GM23338 (cell line): ENCODE results near the gene BDKRB1. TPM values are rescaled to one million over a fixed set of nuclear protein-coding genes. Genes with fewer than 3 reads are reported as not detected.

Experiments used
- ATAC-seq: fragments of 200-7000 bp; cut with Tn5 transposase; 3 replicates; pipeline ENCODE4 v1.9.1; 2020
- DNase-seq: peaks from one replicate; pipeline ENCODE4 v3.0.0-alpha.2; 2015; ENCODE audit warnings: low spot score
- H2AFZ ChIP-seq: fragments of 200-600 bp; sonication (generic); 2 replicates; pipeline ENCODE4 v1.8.0; 2016; ENCODE audit warnings: antibody characterized with exemption, mild to moderate bottlenecking, moderate library complexity
- H3F3A ChIP-seq: fragments of 200-600 bp; sonication (generic); replicated peaks from 2 replicates; pipeline ENCODE4 v1.8.0; 2017; ENCODE audit warnings: antibody characterized with exemption, mixed run types, low read depth
- H3K27ac ChIP-seq: fragments of 200-600 bp; sonication (generic); 2 replicates; pipeline ENCODE4 v1.6.1; 2016; ENCODE audit warnings: low read depth
- H3K27me3 ChIP-seq: fragments of 200-600 bp; sonication (generic); 2 replicates; pipeline ENCODE4 v1.8.0; 2016; ENCODE audit warnings: mild to moderate bottlenecking, mixed run types, moderate library complexity; ENCODE audit not compliant: insufficient read depth
- H3K36me3 ChIP-seq: fragments of 200-600 bp; sonication (generic); 2 replicates; pipeline ENCODE4 v1.8.0; 2016; ENCODE audit warnings: mild to moderate bottlenecking; ENCODE audit not compliant: insufficient read depth
- H3K4me1 ChIP-seq: fragments of 200-600 bp; sonication (generic); 2 replicates; pipeline ENCODE4 v1.8.0; 2016; ENCODE audit warnings: mild to moderate bottlenecking, moderate library complexity; ENCODE audit not compliant: insufficient read depth
- H3K4me2 ChIP-seq: fragments of 200-600 bp; sonication (generic); 2 replicates; pipeline ENCODE4 v1.7.1; 2017; ENCODE audit warnings: mixed run types
- H3K4me3 ChIP-seq: fragments of 200-600 bp; sonication (generic); 2 replicates; pipeline ENCODE4 v1.6.1; 2016; ENCODE audit warnings: mixed run types
- H3K79me2 ChIP-seq: fragments of 200-600 bp; sonication (generic); replicated peaks from 2 replicates; pipeline ENCODE4 v1.8.0; 2017; ENCODE audit warnings: mild to moderate bottlenecking; ENCODE audit not compliant: insufficient read depth
- H3K9me2 ChIP-seq: fragments of 200-600 bp; sonication (generic); 2 replicates; pipeline ENCODE4 v1.8.0; 2017; ENCODE audit not compliant: insufficient read depth
- H4K20me1 ChIP-seq: fragments of 200-600 bp; sonication (generic); replicated peaks from 2 replicates; pipeline ENCODE4 v1.8.0; 2017; ENCODE audit warnings: mild to moderate bottlenecking; ENCODE audit not compliant: insufficient read depth
- H3K27ac Mint-ChIP-seq: 2 replicates; pipeline ENCODE4 v1.8.0; 2020; ENCODE audit warnings: inconsistent platforms, mild to moderate bottlenecking, moderate library complexity, mixed read lengths
- H3K27me3 Mint-ChIP-seq: 3 replicates; pipeline ENCODE4 v1.8.0; 2022; ENCODE audit warnings: low read depth, mild to moderate bottlenecking, moderate library complexity, mixed read lengths, inconsistent platforms; ENCODE audit not compliant: insufficient read depth, poor library complexity
- H3K36me3 Mint-ChIP-seq: 3 replicates; pipeline ENCODE4 v1.8.0; 2021; ENCODE audit warnings: low read depth, mild to moderate bottlenecking, inconsistent platforms, moderate library complexity, mixed read lengths
- H3K4me1 Mint-ChIP-seq: 3 replicates; pipeline ENCODE4 v1.8.0; 2020; ENCODE audit warnings: mild to moderate bottlenecking, inconsistent platforms, mixed read lengths
- H3K4me3 Mint-ChIP-seq: 3 replicates; pipeline ENCODE4 v1.8.0; 2021; ENCODE audit warnings: moderate library complexity, mild to moderate bottlenecking, inconsistent platforms, mixed read lengths
- H3K9me3 Mint-ChIP-seq: 3 replicates; pipeline ENCODE4 v1.8.0; 2020; ENCODE audit warnings: moderate library complexity, mild to moderate bottlenecking, inconsistent platforms, mixed read lengths
- CREB1 ChIP-seq: fragments of 250-450 bp; sonication (Bioruptor Pico); IDR thresholded peaks from 2 replicates; pipeline ENCODE4 v1.5.0; 2020; ENCODE audit warnings: low read depth, mild to moderate bottlenecking, moderate library complexity
- CTCF ChIP-seq, 2 experiments: fragments of 200-600 bp in 1 of 2; sonication (generic) in 1 of 2; conservative IDR thresholded peaks; 2 replicates each; pipeline versions ENCODE4 v1.5.1 to v1.6.1; 2016 to 2017; ENCODE audit warnings: antibody characterized with exemption in 2 of 2, low read depth in 2 of 2, mild to moderate bottlenecking in 2 of 2, moderate library complexity in 1 of 2
- EZH2 ChIP-seq: fragments of 200-600 bp; sonication (generic); IDR thresholded peaks from one replicate; pipeline ENCODE4 v1.8.0; 2017; ENCODE audit warnings: antibody characterized with exemption, mild to moderate bottlenecking, low read depth; ENCODE audit not compliant: unreplicated experiment
- EZH2phosphoT487 ChIP-seq: fragments of 200-600 bp; sonication (generic); IDR thresholded peaks from one replicate; pipeline ENCODE4 v1.8.1; 2018; ENCODE audit warnings: antibody characterized with exemption; ENCODE audit not compliant: unreplicated experiment
- JUNB ChIP-seq: IDR thresholded peaks from one replicate; pipeline ENCODE4 v1.6.1; 2016; ENCODE audit warnings: antibody characterized with exemption; ENCODE audit not compliant: unreplicated experiment
- NANOG ChIP-seq: IDR thresholded peaks from 2 replicates; pipeline ENCODE4 v1.6.1; 2016; ENCODE audit warnings: antibody characterized with exemption, borderline replicate concordance
- POLR2AphosphoS5 ChIP-seq: IDR thresholded peaks from 2 replicates; pipeline ENCODE4 v1.6.1; 2016; ENCODE audit warnings: antibody characterized with exemption, low read depth
- STAT1 ChIP-seq: IDR thresholded peaks from one replicate; pipeline ENCODE4 v1.6.1; 2016; ENCODE audit warnings: antibody characterized with exemption; ENCODE audit not compliant: unreplicated experiment
- ZNF114 ChIP-seq: fragments of 250-450 bp; sonication (Bioruptor Pico); IDR thresholded peaks from 2 replicates; pipeline ENCODE4 v1.5.0; 2020; ENCODE audit warnings: mild to moderate bottlenecking, moderate library complexity
- ZNF331 ChIP-seq: fragments of 250-450 bp; sonication (Bioruptor Pico); IDR thresholded peaks from 2 replicates; pipeline ENCODE4 v1.5.0; 2020; ENCODE audit warnings: low read depth, mild to moderate bottlenecking, moderate library complexity
- ZNF462 ChIP-seq: fragments of 250-450 bp; sonication (Bioruptor Pico); IDR thresholded peaks from 2 replicates; pipeline ENCODE4 v1.5.0; 2020; ENCODE audit warnings: mild to moderate bottlenecking, moderate library complexity
- polyA plus RNA-seq: library from polyadenylated mRNA; unstranded; fragments of >200 nt; fragmentation: Nextera tagmentation; extraction: Ambion mirVana; gene quantifications from 2 replicates; pipeline ENCODE4 v1.2.1, GENCODE V29; 2016
- total RNA-seq: library from RNA; depleted of rRNA; stranded (reverse); fragments of >200 nt; shearing (Covaris generic); gene quantifications from 2 replicates; pipeline ENCODE4 v1.2.3, GENCODE V29; 2014
- TF ChIP-seq, protein P1 (sequence below): IDR thresholded peaks from one replicate; pipeline ENCODE4 v1.6.1; 2018; ENCODE audit warnings: antibody characterized with exemption; ENCODE audit not compliant: unreplicated experiment
- TF ChIP-seq, protein P2 (sequence below): IDR thresholded peaks from 2 replicates; pipeline ENCODE4 v1.6.1; 2016; ENCODE audit warnings: antibody characterized with exemption

BDKRB1 gene
- total and polyA plus RNA-seq, 2 experiments from 2014 or later: not detected

GRCh38 chr14:96232506-96232905 is 23.5 kb upstream of the BDKRB1 start:
- Histone ChIP-seq H3F3A (no peaks in the 10 kb centered on the region), H3K79me2 (no peaks in the 10 kb centered on the region), H2AFZ (no peak overlapping the region), H3K4me2 (no peak overlapping the region), H4K20me1 (no peaks in the 10 kb centered on the region), H3K27ac (no peak overlapping the region), H3K9me2 (no peaks in the 10 kb centered on the region), H3K27me3 (no peaks in the 10 kb centered on the region), H3K36me3 (no peaks in the 10 kb centered on the region), H3K4me1 (peaks cover 12% of the 10 kb centered on the region; the same call in 1 of the 2 replicates), H3K4me3 (no peak overlapping the region)
- peaks cover 11% of the 10 kb centered on the region for H3K9me3 Mint-ChIP-seq
- ATAC-seq (no peak), DNase-seq (no peak)
- H3K27me3 Mint-ChIP-seq: peaks cover 1% of the 10 kb centered on the region
- no peak overlapping the region for H3K27ac Mint-ChIP-seq
- H3K4me3 Mint-ChIP-seq: no peak overlapping the region
- TF ChIP-seq EZH2: no peak
- TF ChIP-seq, protein P1, sequence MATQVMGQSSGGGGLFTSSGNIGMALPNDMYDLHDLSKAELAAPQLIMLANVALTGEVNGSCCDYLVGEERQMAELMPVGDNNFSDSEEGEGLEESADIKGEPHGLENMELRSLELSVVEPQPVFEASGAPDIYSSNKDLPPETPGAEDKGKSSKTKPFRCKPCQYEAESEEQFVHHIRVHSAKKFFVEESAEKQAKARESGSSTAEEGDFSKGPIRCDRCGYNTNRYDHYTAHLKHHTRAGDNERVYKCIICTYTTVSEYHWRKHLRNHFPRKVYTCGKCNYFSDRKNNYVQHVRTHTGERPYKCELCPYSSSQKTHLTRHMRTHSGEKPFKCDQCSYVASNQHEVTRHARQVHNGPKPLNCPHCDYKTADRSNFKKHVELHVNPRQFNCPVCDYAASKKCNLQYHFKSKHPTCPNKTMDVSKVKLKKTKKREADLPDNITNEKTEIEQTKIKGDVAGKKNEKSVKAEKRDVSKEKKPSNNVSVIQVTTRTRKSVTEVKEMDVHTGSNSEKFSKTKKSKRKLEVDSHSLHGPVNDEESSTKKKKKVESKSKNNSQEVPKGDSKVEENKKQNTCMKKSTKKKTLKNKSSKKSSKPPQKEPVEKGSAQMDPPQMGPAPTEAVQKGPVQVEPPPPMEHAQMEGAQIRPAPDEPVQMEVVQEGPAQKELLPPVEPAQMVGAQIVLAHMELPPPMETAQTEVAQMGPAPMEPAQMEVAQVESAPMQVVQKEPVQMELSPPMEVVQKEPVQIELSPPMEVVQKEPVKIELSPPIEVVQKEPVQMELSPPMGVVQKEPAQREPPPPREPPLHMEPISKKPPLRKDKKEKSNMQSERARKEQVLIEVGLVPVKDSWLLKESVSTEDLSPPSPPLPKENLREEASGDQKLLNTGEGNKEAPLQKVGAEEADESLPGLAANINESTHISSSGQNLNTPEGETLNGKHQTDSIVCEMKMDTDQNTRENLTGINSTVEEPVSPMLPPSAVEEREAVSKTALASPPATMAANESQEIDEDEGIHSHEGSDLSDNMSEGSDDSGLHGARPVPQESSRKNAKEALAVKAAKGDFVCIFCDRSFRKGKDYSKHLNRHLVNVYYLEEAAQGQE: no peak
- no peak for TF ChIP-seq CTCF (conservative IDR thresholded peaks at IDR 0.05; ENCODE audit: low read depth in 2 of 2)
- TF ChIP-seq JUNB: no peak
- no peak for TF ChIP-seq STAT1
- no peak for TF ChIP-seq ZNF114
- TF ChIP-seq POLR2AphosphoS5: no peak
- TF ChIP-seq ZNF331 (CRISPR knock-in tag): no peak
- no peak for TF ChIP-seq NANOG
- TF ChIP-seq EZH2phosphoT487: no peak
- TF ChIP-seq ZNF462 (CRISPR knock-in tag): no peak
- no peak for TF ChIP-seq CREB1
- TF ChIP-seq, protein P2, sequence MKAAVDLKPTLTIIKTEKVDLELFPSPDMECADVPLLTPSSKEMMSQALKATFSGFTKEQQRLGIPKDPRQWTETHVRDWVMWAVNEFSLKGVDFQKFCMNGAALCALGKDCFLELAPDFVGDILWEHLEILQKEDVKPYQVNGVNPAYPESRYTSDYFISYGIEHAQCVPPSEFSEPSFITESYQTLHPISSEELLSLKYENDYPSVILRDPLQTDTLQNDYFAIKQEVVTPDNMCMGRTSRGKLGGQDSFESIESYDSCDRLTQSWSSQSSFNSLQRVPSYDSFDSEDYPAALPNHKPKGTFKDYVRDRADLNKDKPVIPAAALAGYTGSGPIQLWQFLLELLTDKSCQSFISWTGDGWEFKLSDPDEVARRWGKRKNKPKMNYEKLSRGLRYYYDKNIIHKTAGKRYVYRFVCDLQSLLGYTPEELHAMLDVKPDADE: no peak
- H3K36me3 Mint-ChIP-seq: peaks cover 8% of the 10 kb centered on the region; the same call in 2 of the 3 replicates
- peaks cover 22% of the 10 kb centered on the region for H3K4me1 Mint-ChIP-seq
